Measurements from ENCODE around the gene PDGFRB. TPM values are rescaled to one million over a fixed set of nuclear protein-coding genes. Genes with fewer than 3 reads are reported as not detected.

The PDGFRB gene
- total and polyA plus RNA-seq, 9 of the 15 experiments (the other 6 are each of a cell fraction or from before 2014, with no cell fraction given): 0.01 to 1.5 (median 0.09) TPM; not detected in 3

DNA sequence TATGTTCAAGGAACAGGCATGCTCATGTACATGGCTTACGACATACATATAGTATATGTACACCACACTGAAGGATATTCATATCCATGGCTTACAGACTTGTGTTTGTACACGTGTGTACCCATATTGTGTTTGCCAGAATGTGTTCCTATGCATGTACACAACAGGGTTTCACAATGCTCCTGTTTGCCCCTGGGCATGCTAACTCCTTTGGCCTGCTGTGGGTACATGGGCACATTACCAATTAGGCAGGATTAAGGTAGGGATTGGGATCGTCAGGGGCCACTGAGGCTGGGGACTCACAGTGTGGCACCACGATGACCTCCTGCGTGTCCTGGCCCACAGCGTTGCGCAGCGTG, 26.2 kb downstream of the PDGFRB start:
- H3K9me3 ChIP-seq (replicated peaks; ENCODE audit: control insufficient read depth, insufficient read depth, low read depth, low read length): no peaks in the 10 kb centered on the region
- POLR2A ChIA-PET: no interaction called here
- DNase-seq (ENCODE audit: extremely low read depth in 1 of 4, low spot score in 3 of 4) (no peak), ATAC-seq (no peak), FAIRE-seq (no peak)
- H3K4me3 ChIP-seq: no peak overlapping the region
- intact Hi-C loops (cut with micrococcal nuclease): loop anchor here (10.0 kb wide), 2 partner anchors 55 to 295 kb away; no protein-coding TSS in a partner anchor
- no peaks in the 10 kb centered on the region for H3K79me2 ChIP-seq (ENCODE audit: control insufficient read depth, insufficient read depth, low read length)
- WGBS (ENCODE audit: insufficient coverage, low coverage, missing lambda C conversion rate): 16% methylated on average over 8 of the region's 8 CpGs
- H3K9ac ChIP-seq (ENCODE audit: insufficient read depth in 1 of 2, low read depth in 2 of 2, low read length in 2 of 2): peak overlapping the region; percentile 47 to 81; a peak in 2 of 4 replicates
- BruUV-seq (replicated peaks): no TSS peak
- no peaks in the 10 kb centered on the region for H3K9me1 ChIP-seq (ENCODE audit: control insufficient read depth, insufficient read depth, low read length)
- H3K4me1 ChIP-seq (replicated peaks in 1 of 2; ENCODE audit: control insufficient read depth in 2 of 2, insufficient read depth in 2 of 2, low read length in 2 of 2): peaks cover 5 to 13% of the 10 kb centered on the region in 2 experiments; a peak in 4 of 5 replicates
- CTCF ChIA-PET (ENCODE audit: low intra/inter-chr PET ratio): interaction anchor here (0.6 to 2.7 kb wide), 4 partner anchors 10 to 221 kb away, joined by 5 to 36 read pairs (median 6); no protein-coding TSS in a partner anchor
- no peak overlapping the region for H3K27ac ChIP-seq (ENCODE audit: extremely low read depth, low read depth, low read length)
- in situ Hi-C loops (cut with MboI): loop anchor here (5.0 kb wide), 1 partner anchor 93 kb away; no protein-coding TSS in a partner anchor
- no peaks in the 10 kb centered on the region for H3K36me3 ChIP-seq (ENCODE audit: control insufficient read depth, insufficient read depth, low read length)
- H4K20me1 ChIP-seq (replicated peaks; ENCODE audit: control insufficient read depth, insufficient read depth, low read length): 0 out of 2 replicates have a peak, but pooled peaks cover 3% of the 10 kb centered on the region
- H2AFZ ChIP-seq (ENCODE audit: low read depth, low read length): peak overlapping the region; percentile 98
- peak overlapping the region; percentile 81 for H3K4me2 ChIP-seq (ENCODE audit: insufficient read depth, low read length)
- peaks cover 0 to 15% of the 10 kb centered on the region in 2 experiments; a peak in 3 of 5 replicates for H3K27me3 ChIP-seq (ENCODE audit: control insufficient read depth in 2 of 2, insufficient read depth in 2 of 2, low read length in 2 of 2)
- TF ChIP-seq, protein P1, sequence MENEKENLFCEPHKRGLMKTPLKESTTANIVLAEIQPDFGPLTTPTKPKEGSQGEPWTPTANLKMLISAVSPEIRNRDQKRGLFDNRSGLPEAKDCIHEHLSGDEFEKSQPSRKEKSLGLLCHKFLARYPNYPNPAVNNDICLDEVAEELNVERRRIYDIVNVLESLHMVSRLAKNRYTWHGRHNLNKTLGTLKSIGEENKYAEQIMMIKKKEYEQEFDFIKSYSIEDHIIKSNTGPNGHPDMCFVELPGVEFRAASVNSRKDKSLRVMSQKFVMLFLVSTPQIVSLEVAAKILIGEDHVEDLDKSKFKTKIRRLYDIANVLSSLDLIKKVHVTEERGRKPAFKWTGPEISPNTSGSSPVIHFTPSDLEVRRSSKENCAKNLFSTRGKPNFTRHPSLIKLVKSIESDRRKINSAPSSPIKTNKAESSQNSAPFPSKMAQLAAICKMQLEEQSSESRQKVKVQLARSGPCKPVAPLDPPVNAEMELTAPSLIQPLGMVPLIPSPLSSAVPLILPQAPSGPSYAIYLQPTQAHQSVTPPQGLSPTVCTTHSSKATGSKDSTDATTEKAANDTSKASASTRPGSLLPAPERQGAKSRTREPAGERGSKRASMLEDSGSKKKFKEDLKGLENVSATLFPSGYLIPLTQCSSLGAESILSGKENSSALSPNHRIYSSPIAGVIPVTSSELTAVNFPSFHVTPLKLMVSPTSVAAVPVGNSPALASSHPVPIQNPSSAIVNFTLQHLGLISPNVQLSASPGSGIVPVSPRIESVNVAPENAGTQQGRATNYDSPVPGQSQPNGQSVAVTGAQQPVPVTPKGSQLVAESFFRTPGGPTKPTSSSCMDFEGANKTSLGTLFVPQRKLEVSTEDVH (IDR thresholded peaks at IDR 0.05; ENCODE audit: low read depth, partially characterized antibody): no peak
- TF ChIP-seq ZNF764 (CRISPR knock-in tag; IDR thresholded peaks at IDR 0.05; ENCODE audit: low read depth) (no peak), ATF7 (IDR thresholded peaks at IDR 0.05) (no peak), SP2 (IDR thresholded peaks at IDR 0.05; ENCODE audit: extremely low read depth, low read depth, low read length, poor library complexity, severe bottlenecking) (no peak), ZBTB1 (CRISPR knock-in tag; IDR thresholded peaks at IDR 0.05; ENCODE audit: borderline replicate concordance, low read depth) (no peak)
- TF ChIP-seq, protein P2, sequence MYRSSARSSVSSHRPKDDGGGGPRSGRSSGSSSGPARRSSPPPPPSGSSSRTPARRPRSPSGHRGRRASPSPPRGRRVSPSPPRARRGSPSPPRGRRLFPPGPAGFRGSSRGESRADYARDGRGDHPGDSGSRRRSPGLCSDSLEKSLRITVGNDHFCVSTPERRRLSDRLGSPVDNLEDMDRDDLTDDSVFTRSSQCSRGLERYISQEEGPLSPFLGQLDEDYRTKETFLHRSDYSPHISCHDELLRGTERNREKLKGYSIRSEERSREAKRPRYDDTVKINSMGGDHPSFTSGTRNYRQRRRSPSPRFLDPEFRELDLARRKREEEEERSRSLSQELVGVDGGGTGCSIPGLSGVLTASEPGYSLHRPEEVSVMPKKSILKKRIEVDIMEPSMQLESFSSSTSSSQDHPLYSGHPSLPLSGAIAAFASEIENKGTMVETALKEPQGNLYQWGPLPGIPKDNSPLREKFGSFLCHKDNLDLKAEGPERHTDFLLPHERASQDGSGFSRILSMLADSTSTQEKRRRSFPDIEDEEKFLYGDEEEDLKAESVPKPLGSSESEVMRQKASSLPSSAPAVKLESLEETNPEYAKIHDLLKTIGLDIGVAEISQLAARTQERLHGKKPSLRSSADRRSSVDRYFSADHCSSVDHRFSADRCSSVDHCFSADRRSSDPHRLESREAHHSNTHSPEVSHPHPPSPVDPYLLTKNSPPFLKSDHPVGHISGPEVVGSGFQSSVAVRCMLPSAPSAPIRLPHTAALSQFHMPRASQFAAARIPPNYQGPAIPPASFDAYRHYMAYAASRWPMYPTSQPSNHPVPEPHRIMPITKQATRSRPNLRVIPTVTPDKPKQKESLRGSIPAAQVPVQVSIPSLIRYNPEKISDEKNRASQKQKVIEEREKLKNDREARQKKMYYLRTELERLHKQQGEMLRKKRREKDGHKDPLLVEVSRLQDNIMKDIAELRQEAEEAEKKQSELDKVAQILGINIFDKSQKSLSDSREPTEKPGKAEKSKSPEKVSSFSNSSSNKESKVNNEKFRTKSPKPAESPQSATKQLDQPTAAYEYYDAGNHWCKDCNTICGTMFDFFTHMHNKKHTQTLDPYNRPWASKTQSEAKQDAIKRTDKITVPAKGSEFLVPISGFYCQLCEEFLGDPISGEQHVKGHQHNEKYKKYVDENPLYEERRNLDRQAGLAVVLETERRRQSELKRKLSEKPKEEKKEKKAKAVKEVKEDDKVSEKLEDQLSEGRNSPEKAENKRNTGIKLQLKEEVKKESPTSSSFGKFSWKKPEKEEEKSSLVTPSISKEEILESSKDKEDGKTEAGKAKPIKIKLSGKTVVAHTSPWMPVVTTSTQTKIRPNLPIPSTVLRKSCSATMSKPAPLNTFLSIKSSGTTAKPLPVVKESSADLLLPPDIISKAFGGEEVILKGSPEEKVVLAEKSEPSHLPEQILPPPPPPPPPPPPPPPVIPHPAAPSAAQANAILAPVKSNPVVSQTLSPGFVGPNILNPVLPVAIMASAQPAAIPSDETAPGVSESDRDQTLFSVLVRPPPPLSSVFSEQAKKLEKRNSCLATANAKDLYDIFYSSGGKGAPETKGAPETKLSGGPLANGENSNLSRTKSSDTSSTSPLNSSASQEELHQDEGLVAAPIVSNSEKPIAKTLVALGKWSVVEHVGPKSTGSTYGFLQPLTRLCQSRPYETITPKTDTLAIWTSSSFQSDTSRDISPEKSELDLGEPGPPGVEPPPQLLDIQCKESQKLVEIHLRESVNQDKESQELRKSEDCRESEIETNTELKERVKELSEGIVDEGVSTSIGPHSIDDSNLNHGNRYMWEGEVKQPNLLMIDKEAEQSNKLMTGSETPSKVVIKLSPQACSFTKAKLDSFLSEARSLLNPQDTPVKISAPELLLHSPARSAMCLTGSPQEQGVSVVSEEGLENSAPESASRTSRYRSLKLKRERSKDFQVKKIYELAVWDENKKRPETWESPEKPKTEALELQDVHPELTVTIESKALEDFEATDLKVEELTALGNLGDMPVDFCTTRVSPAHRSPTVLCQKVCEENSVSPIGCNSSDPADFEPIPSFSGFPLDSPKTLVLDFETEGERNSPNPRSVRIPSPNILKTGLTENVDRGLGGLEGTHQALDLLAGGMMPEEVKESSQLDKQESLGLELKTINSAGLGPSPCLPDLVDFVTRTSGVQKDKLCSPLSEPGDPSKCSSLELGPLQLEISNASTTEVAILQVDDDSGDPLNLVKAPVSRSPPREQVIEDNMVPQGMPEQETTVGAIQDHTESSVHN (IDR thresholded peaks at IDR 0.05; ENCODE audit: borderline replicate concordance in 1 of 2, low read depth in 1 of 2): no peak
- TF ChIP-seq, protein P3, sequence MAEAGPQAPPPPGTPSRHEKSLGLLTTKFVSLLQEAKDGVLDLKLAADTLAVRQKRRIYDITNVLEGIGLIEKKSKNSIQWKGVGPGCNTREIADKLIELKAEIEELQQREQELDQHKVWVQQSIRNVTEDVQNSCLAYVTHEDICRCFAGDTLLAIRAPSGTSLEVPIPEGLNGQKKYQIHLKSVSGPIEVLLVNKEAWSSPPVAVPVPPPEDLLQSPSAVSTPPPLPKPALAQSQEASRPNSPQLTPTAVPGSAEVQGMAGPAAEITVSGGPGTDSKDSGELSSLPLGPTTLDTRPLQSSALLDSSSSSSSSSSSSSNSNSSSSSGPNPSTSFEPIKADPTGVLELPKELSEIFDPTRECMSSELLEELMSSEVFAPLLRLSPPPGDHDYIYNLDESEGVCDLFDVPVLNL (CRISPR knock-in tag; IDR thresholded peaks at IDR 0.05; ENCODE audit: low read depth): 0 out of 2 replicates have a peak, but pooled peaks have one; percentile 48
